Body of pancreas (tissue), 4 donors: ENCODE data around the gene KLK3. TPM values are rescaled to one million over a fixed set of nuclear protein-coding genes. Genes with fewer than 3 reads are reported as not detected.
"Not testable (repeated sequence)": the region's sequence is repeated elsewhere in the genome, so short reads cannot be mapped to it uniquely, and the experiment has no call there.

Experiments used
- ATAC-seq: fragments of 150-250 bp; one replicate; pipeline ENCODE4 v1.9.1; 2016
- DNase-seq, 4 donors: peaks; one replicate each; pipeline ENCODE4 v3.0.0-alpha.2; 2019
- H3K27ac ChIP-seq, 4 donors: fragments of 200-600 bp; sonication (generic); 1 replicate in 3 of 4; 2 replicates in 1 of 4; pipeline versions ENCODE4 v1.5.1 to v1.6.1; 2016 to 2019; ENCODE audit warnings: mild to moderate bottlenecking in 1 of 4, mixed read lengths in 1 of 4, moderate library complexity in 1 of 4
- H3K27me3 ChIP-seq, 2 donors: fragments of 200-600 bp; sonication (generic); one replicate each; pipeline ENCODE4 v1.6.0; 2016; ENCODE audit warnings: mild to moderate bottlenecking in 1 of 2
- H3K36me3 ChIP-seq, 2 donors: fragments of 200-600 bp; sonication (generic); replicated peaks in 1 of 2; 2 replicates each; pipeline ENCODE4 v1.5.1; 2016; ENCODE audit warnings: low read depth in 2 of 2; ENCODE audit not compliant: insufficient read depth in 1 of 2
- H3K4me1 ChIP-seq: fragments of 200-600 bp; sonication (generic); one replicate; pipeline ENCODE4 v1.6.0; 2016
- H3K4me3 ChIP-seq, 2 donors: fragments of 200-600 bp; sonication (generic); 1 replicate in 1 of 2; 2 replicates in 1 of 2; pipeline ENCODE4 v1.5.1; 2016 to 2019
- H3K9me3 ChIP-seq, 3 donors: fragments of 200-600 bp; sonication (generic); 1 replicate in 2 of 3; 2 replicates in 1 of 3; pipeline ENCODE4 v1.5.1; 2016
- POLR2A ChIP-seq, 3 donors: fragments of 450-650 bp; IDR thresholded peaks; one replicate each; pipeline ENCODE4 v1.6.1; 2016; ENCODE audit warnings: antibody characterized with exemption in 3 of 3, mild to moderate bottlenecking in 2 of 3
- WGBS, 2 donors: methylation state at CpG; one replicate each; pipeline ENCODE4 v1.1.5; 2017; 5-methylcytosine and 5-hydroxymethylcytosine counted together
- intact Hi-C: fragments of 100-400 bp; cut with DNase I; formaldehyde crosslinking; loops from one replicate; pipeline ENCODE4 v1.15.1; 2023
- total RNA-seq, 2 donors: library from RNA; depleted of rRNA; stranded (reverse); fragments of >200 nt; gene quantifications; one replicate each; pipeline ENCODE4 v1.1.0, GENCODE V29; 2016
- TF ChIP-seq, protein P1 (sequence below), 7 experiments: fragments of 450-650 bp in 4 of 7; fragments of 200-600 bp in 3 of 7; sonication (generic) in 3 of 7; IDR thresholded peaks; one replicate each; pipeline ENCODE4 v1.5.1; 2016 to 2019; ENCODE audit warnings: antibody characterized with exemption in 7 of 7

Gene KLK3
- total RNA-seq = not detected

DNA sequence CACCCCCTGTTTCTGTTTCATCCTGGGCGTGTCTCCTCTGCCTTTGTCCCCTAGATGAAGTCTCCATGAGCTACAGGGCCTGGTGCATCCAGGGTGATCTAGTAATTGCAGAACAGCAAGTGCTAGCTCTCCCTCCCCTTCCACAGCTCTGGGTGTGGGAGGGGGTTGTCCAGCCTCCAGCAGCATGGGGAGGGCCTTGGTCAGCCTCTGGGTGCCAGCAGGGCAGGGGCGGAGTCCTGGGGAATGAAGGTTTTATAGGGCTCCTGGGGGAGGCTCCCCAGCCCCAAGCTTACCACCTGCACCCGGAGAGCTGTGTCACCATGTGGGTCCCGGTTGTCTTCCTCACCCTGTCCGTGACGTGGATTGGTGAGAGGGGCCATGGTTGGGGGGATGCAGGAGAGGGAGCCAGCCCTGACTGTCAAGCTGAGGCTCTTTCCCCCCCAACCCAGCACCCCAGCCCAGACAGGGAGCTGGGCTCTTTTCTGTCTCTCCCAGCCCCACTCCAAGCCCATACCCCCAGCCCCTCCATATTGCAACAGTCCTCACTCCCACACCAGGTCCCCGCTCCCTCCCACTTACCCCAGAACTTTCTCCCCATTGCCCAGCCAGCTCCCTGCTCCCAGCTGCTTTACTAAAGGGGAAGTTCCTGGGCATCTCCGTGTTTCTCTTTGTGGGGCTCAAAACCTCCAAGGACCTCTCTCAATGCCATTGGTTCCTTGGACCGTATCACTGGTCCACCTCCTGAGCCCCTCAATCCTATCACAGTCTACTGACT is at the start of gene KLK3:
Gene KLK3 (plus strand): TSS at position 280 of the 775 bp plus-strand sequence. CDS start 41 bp downstream, at position 321.
- ATAC-seq = no peak
- Histone ChIP-seq H3K36me3 (no peaks in the 10 kb centered on the region), H3K4me3 (no peak within 1 kb of the TSS), H3K9me3 (no peaks in the 10 kb centered on the region), H3K4me1 (no peaks in the 10 kb centered on the region), H3K27ac (no peak within 1 kb of the TSS), H3K27me3 (no peaks in the 10 kb centered on the region)
- intact Hi-C loops = no loop called here
- TF ChIP-seq, protein P1, sequence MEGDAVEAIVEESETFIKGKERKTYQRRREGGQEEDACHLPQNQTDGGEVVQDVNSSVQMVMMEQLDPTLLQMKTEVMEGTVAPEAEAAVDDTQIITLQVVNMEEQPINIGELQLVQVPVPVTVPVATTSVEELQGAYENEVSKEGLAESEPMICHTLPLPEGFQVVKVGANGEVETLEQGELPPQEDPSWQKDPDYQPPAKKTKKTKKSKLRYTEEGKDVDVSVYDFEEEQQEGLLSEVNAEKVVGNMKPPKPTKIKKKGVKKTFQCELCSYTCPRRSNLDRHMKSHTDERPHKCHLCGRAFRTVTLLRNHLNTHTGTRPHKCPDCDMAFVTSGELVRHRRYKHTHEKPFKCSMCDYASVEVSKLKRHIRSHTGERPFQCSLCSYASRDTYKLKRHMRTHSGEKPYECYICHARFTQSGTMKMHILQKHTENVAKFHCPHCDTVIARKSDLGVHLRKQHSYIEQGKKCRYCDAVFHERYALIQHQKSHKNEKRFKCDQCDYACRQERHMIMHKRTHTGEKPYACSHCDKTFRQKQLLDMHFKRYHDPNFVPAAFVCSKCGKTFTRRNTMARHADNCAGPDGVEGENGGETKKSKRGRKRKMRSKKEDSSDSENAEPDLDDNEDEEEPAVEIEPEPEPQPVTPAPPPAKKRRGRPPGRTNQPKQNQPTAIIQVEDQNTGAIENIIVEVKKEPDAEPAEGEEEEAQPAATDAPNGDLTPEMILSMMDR (IDR thresholded peaks at IDR 0.05) = no peak
- TF ChIP-seq POLR2A (IDR thresholded peaks at IDR 0.05) = no peak
- DNase-seq = no peak
- 65 to 78% methylated on average over 8 to 9 of the region's 9 CpGs for WGBS, 2 donors

DNA sequence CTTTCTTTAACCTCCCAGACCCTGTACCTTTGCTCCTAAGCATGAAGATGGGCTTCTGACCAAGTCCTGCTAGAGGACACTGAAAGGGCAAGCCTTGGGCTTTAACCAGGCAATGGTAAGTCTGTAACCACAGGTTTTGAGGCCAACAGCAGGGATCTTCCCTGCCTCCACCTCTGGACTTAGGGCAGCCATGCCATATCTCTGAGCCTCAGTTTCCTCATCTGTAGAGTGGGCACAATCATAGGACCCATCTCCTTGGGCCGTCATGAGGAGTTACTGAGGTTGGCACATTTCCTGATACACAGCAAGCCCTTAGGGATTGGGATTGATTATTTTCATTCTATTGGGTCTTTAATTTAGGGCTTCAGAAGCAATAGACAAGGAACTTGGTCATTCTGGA is 45.9 kb upstream of the KLK3 start:
- WGBS, 2 donors = 44 to 59% methylated on average over 1 of the region's 1 CpG
- intact Hi-C loops = loop anchor here (10.0 kb wide), 1 partner anchor 296 kb away; the partner anchor contains the start of gene CTU1
- Histone ChIP-seq H3K9me3 (no peaks in the 10 kb centered on the region), H3K4me1 (peaks cover 8% of the 10 kb centered on the region), H3K27ac (no peak overlapping the region), H3K4me3 (no peak overlapping the region), H3K36me3 (no peaks in the 10 kb centered on the region), H3K27me3 (no peaks in the 10 kb centered on the region)
- ATAC-seq = no peak
- TF ChIP-seq, protein P1 (IDR thresholded peaks at IDR 0.05) = no peak
- TF ChIP-seq POLR2A (IDR thresholded peaks at IDR 0.05) = no peak
- no peak for DNase-seq

DNA sequence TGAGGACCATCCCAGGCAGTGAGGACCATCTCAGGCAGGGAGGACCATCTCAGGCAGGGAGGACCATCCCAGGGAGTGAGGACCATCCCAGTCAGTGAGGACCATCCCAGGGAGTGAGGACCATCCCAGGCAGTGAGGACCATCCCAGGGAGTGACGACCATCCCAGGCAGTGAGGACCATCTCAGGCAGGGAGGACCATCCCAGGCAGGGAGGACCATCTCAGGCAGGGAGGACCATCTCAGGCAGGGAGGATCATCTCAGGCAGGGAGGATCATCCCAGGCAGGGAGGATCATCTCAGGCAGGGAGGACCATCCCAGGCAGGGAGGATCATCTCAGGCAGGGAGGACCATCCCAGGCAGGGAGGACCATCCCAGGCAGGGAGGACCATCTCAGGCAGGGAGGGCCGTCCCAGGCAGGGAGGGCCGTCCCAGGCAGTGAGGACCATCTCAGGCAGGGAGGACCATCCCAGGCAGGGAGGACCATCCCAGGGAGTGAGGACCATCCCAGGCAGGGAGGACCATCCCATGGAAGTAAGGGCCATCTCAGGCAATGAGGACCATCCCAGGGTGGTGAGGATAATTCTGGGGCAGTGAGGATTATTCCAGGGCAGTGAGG is 43.0 kb upstream of the KLK3 start:
- DNase-seq, ATAC-seq, H3K36me3 ChIP-seq, H3K9me3 ChIP-seq, H3K4me3 ChIP-seq, H3K27me3 ChIP-seq, H3K4me1 ChIP-seq, intact Hi-C loops, H3K27ac ChIP-seq: not testable (repeated sequence)
- WGBS, 2 donors = 63% methylated on average over 3 of the region's 3 CpGs; no CpG with 5 or more reads in 1 of the 2 donors

GRCh38 chr19:50812474-50812873 is 42.2 kb upstream of the KLK3 start:
- Histone ChIP-seq H3K4me3 (no peak overlapping the region), H3K27ac (no peak overlapping the region), H3K27me3 (no peaks in the 10 kb centered on the region), H3K9me3 (no peaks in the 10 kb centered on the region), H3K36me3 (no peaks in the 10 kb centered on the region), H3K4me1 (peaks cover under 1% of the 10 kb centered on the region)
- DNase-seq = no peak
- intact Hi-C loops = no loop called here
- no peak for ATAC-seq
- 37 to 78% methylated on average over 2 to 3 of the region's 3 CpGs for WGBS, 2 donors
- TF ChIP-seq, protein P1 (IDR thresholded peaks at IDR 0.05) = no peak
- no peak for TF ChIP-seq POLR2A (IDR thresholded peaks at IDR 0.05)

- H3K27me3 ChIP-seq = no peaks in the 10 kb centered on the region
- no peaks in the 10 kb centered on the region for H3K36me3 ChIP-seq
- ATAC-seq (no peak), DNase-seq (peak in 2 of 4 donors; percentile 46 to 54)
- intact Hi-C loops = no loop called here
- H3K4me3 ChIP-seq = no peak overlapping the region
- WGBS, 2 donors = 42 to 43% methylated on average over 5 of the region's 5 CpGs
- peaks cover 23% of the 10 kb centered on the region for H3K4me1 ChIP-seq
- H3K9me3 ChIP-seq = no peaks in the 10 kb centered on the region
- TF ChIP-seq POLR2A (IDR thresholded peaks at IDR 0.05) = no peak
- no peak overlapping the region for H3K27ac ChIP-seq
These were observed 39.8 kb upstream of the KLK3 start for GRCh38 chr19:50814883-50815282.
